CD14-positive monocyte (primary cell): ENCODE measurements around the gene ZNF784. TPM values are rescaled to one million over a fixed set of nuclear protein-coding genes. Genes with fewer than 3 reads are reported as not detected.
A peak's percentile ranks its signal among the peaks of the same experiment; 100 is the strongest.

Source experiments
- DNase-seq, 3 donors: peaks; one replicate each; pipeline ENCODE4 v3.0.0-alpha.2; 2011 to 2022
- H2AFZ ChIP-seq: 2 replicates; pipeline ENCODE4 v1.6.0; 2012; ENCODE audit warnings: mild to moderate bottlenecking, low read depth, low read length, inconsistent platforms; ENCODE audit not compliant: insufficient read depth, poor library complexity, severe bottlenecking
- H3K27ac ChIP-seq, 2 donors: 1 replicate in 1 of 2; 2 replicates in 1 of 2; pipeline ENCODE4 v1.5.1; 2012 to 2013; ENCODE audit warnings: low read length in 2 of 2, control low read depth in 1 of 2, inconsistent platforms in 1 of 2, low read depth in 1 of 2, mild to moderate bottlenecking in 1 of 2
- H3K27me3 ChIP-seq, 2 donors: one replicate each; pipeline versions ENCODE4 v1.6.0 to v1.6.1; 2011 to 2013; ENCODE audit warnings: low read length in 2 of 2; ENCODE audit not compliant: control insufficient read depth in 2 of 2, insufficient read depth in 2 of 2
- H3K36me3 ChIP-seq, 2 donors: replicated peaks in 1 of 2; 1 replicate in 1 of 2; 2 replicates in 1 of 2; pipeline versions ENCODE4 v1.5.1 to v1.6.1; 2012 to 2013; ENCODE audit warnings: low read length in 2 of 2, control low read depth in 1 of 2, inconsistent platforms in 1 of 2, mild to moderate bottlenecking in 1 of 2; ENCODE audit not compliant: insufficient read depth in 2 of 2, control insufficient read depth in 1 of 2
- H3K4me1 ChIP-seq, 2 donors: 1 replicate in 1 of 2; 2 replicates in 1 of 2; pipeline versions ENCODE4 v1.5.1 to v1.6.1; 2012 to 2013; ENCODE audit warnings: low read length in 2 of 2, control low read depth in 1 of 2, inconsistent platforms in 1 of 2, mild to moderate bottlenecking in 1 of 2, moderate library complexity in 1 of 2; ENCODE audit not compliant: insufficient read depth in 2 of 2, control insufficient read depth in 1 of 2
- H3K4me2 ChIP-seq: replicated peaks from 2 replicates; pipeline ENCODE3; 2012; ENCODE audit warnings: low read length, moderate library complexity, mild to moderate bottlenecking; ENCODE audit not compliant: poor library complexity, severe bottlenecking; ENCODE audit errors: extremely low read depth
- H3K4me3 ChIP-seq, 3 experiments: fragments of 200-600 bp in 1 of 3; sonication (generic) in 1 of 3; replicated peaks in 1 of 3; 1 replicate in 2 of 3; 2 replicates in 1 of 3; pipeline ENCODE4 v1.5.1; 2011 to 2013; ENCODE audit warnings: low read length in 3 of 3, mild to moderate bottlenecking in 3 of 3, control low read depth in 2 of 3, low read depth in 2 of 3, inconsistent platforms in 1 of 3, moderate library complexity in 1 of 3
- H3K79me2 ChIP-seq: 2 replicates; pipeline ENCODE4 v1.6.0; 2012; ENCODE audit warnings: mild to moderate bottlenecking, control low read depth, inconsistent platforms, low read length, moderate library complexity; ENCODE audit not compliant: insufficient read depth
- H3K9ac ChIP-seq: 2 replicates; pipeline ENCODE4 v1.6.0; 2017; ENCODE audit warnings: low read length, mild to moderate bottlenecking; ENCODE audit not compliant: insufficient read depth, poor library complexity, severe bottlenecking
- H3K9me3 ChIP-seq, 2 donors: replicated peaks in 1 of 2; 1 replicate in 1 of 2; 2 replicates in 1 of 2; pipeline versions ENCODE4 v1.5.1 to v1.6.1; 2012 to 2013; ENCODE audit warnings: low read length in 2 of 2, control low read depth in 1 of 2; ENCODE audit not compliant: control insufficient read depth in 1 of 2, insufficient read depth in 1 of 2
- H4K20me1 ChIP-seq: 2 replicates; pipeline ENCODE4 v1.6.0; 2012; ENCODE audit warnings: mild to moderate bottlenecking, low read length, control low read depth, moderate library complexity; ENCODE audit not compliant: insufficient read depth
- H3K27ac Mint-ChIP-seq, 7 donors: one replicate each; pipeline ENCODE4 v1.8.0; 2020; ENCODE audit warnings: mild to moderate bottlenecking in 7 of 7, mixed read lengths in 7 of 7, moderate library complexity in 6 of 7, inconsistent platforms in 2 of 7
- H3K27me3 Mint-ChIP-seq, 3 donors: one replicate each; pipeline ENCODE4 v1.8.0; 2021 to 2022; ENCODE audit warnings: low read depth in 3 of 3, mild to moderate bottlenecking in 3 of 3, mixed read lengths in 3 of 3, moderate library complexity in 3 of 3, inconsistent platforms in 1 of 3
- H3K36me3 Mint-ChIP-seq, 2 donors: one replicate each; pipeline ENCODE4 v1.8.0; 2020; ENCODE audit warnings: mixed read lengths in 2 of 2, inconsistent platforms in 1 of 2, mild to moderate bottlenecking in 1 of 2
- H3K4me1 Mint-ChIP-seq: one replicate; pipeline ENCODE4 v1.8.0; 2020; ENCODE audit warnings: mild to moderate bottlenecking, mixed read lengths
- H3K4me3 Mint-ChIP-seq, 2 donors: one replicate each; pipeline ENCODE4 v1.8.0; 2020; ENCODE audit warnings: mild to moderate bottlenecking in 2 of 2, mixed read lengths in 2 of 2, moderate library complexity in 1 of 2
- H3K9me3 Mint-ChIP-seq, 7 donors: one replicate each; pipeline ENCODE4 v1.8.0; 2020 to 2022; ENCODE audit warnings: mixed read lengths in 7 of 7, mild to moderate bottlenecking in 6 of 7, moderate library complexity in 6 of 7, inconsistent platforms in 2 of 7
- WGBS: methylation state at CpG from one replicate; pipeline ENCODE4 v1.1.5; 2013; ENCODE audit warnings: missing lambda C conversion rate; ENCODE audit not compliant: insufficient coverage; 5-methylcytosine and 5-hydroxymethylcytosine counted together
- intact Hi-C, 2 donors: fragments of 100-400 bp; cut with micrococcal nuclease; formaldehyde crosslinking; loops; one replicate each; pipeline versions ENCODE4 v1.15.0 to v1.15.1; 2023
- polyA plus RNA-seq, 3 donors: library from polyadenylated mRNA; depleted of rRNA in 1 of 3; unstranded in 2 of 3; stranded (reverse) in 1 of 3; fragments of 300-500 nt in 2 of 3; fragments of >200 nt in 1 of 3; fragmentation: Illumina TruSeq in 2 of 3; gene quantifications; 1 replicate in 2 of 3; 2 replicates in 1 of 3; pipeline ENCODE4 v1.2.3, GENCODE V29; 2012 to 2021
- TF ChIP-seq, protein P1 (sequence below): fragments of 200-600 bp; IDR thresholded peaks from one replicate; pipeline ENCODE4 v1.8.0; 2022; ENCODE audit warnings: antibody characterized with exemption, mild to moderate bottlenecking

Gene ZNF784
- polyA plus RNA-seq, 3 donors = 1.5 to 5.5 (median 2.4) TPM

DNA sequence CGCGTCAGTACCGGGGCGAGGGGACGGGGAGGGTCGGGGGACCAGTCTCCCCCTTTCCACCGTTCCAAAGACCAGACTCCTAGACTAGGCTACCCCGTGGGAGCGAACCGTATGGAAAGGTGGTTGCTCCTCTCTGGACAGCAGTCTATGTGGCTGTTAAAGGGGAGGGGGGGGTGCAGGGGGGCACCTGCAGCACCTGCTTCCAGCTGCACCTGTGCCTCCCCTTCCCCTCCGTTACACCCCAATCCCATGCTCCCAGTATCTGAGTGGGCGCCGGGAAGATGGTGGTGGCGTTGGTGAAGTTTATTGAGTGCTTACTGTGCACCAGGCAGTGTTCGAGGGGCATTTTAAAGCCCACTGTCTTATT is 23.7 kb downstream of the ZNF784 start:
- Histone ChIP-seq H3K36me3 (peaks cover 10 to 30% of the 10 kb centered on the region in 2 donors), H3K27me3 (no peaks in the 10 kb centered on the region), H2AFZ (peak overlapping the region; percentile 81), H3K9ac (peak overlapping the region; percentile 86), H3K27ac (peak overlapping the region; percentile 43 to 66), H3K9me3 (peaks cover 0 to 5% of the 10 kb centered on the region in 2 donors), H3K4me1 (peaks cover 25 to 42% of the 10 kb centered on the region in 2 donors), H3K4me2 (peak overlapping the region; percentile 97), H4K20me1 (no peaks in the 10 kb centered on the region), H3K79me2 (peaks cover 42% of the 10 kb centered on the region), H3K4me3 (peak overlapping the region; percentile 60 to 92 (median 84))
- intact Hi-C loops = loop anchor here in 1 of 2 donors (10.0 kb wide), 1 partner anchor 196 kb away; the partner anchor contains the start of gene UBE2S
- no peak for DNase-seq
- Mint-ChIP-seq H3K4me1 (peaks cover 32% of the 10 kb centered on the region), H3K9me3 (peaks cover 3 to 10% (median 7%) of the 10 kb centered on the region in 7 donors), H3K36me3 (peaks cover 14 to 23% of the 10 kb centered on the region in 2 donors), H3K27me3 (no peaks in the 10 kb centered on the region), H3K4me3 (peak overlapping the region; percentile 75 to 82), H3K27ac (peak overlapping the region in 5 of 7 donors; percentile 22 to 58 (median 49))
- TF ChIP-seq, protein P1, sequence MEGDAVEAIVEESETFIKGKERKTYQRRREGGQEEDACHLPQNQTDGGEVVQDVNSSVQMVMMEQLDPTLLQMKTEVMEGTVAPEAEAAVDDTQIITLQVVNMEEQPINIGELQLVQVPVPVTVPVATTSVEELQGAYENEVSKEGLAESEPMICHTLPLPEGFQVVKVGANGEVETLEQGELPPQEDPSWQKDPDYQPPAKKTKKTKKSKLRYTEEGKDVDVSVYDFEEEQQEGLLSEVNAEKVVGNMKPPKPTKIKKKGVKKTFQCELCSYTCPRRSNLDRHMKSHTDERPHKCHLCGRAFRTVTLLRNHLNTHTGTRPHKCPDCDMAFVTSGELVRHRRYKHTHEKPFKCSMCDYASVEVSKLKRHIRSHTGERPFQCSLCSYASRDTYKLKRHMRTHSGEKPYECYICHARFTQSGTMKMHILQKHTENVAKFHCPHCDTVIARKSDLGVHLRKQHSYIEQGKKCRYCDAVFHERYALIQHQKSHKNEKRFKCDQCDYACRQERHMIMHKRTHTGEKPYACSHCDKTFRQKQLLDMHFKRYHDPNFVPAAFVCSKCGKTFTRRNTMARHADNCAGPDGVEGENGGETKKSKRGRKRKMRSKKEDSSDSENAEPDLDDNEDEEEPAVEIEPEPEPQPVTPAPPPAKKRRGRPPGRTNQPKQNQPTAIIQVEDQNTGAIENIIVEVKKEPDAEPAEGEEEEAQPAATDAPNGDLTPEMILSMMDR = no peak
- WGBS = 0% methylated on average over 5 of the region's 15 CpGs

DNA sequence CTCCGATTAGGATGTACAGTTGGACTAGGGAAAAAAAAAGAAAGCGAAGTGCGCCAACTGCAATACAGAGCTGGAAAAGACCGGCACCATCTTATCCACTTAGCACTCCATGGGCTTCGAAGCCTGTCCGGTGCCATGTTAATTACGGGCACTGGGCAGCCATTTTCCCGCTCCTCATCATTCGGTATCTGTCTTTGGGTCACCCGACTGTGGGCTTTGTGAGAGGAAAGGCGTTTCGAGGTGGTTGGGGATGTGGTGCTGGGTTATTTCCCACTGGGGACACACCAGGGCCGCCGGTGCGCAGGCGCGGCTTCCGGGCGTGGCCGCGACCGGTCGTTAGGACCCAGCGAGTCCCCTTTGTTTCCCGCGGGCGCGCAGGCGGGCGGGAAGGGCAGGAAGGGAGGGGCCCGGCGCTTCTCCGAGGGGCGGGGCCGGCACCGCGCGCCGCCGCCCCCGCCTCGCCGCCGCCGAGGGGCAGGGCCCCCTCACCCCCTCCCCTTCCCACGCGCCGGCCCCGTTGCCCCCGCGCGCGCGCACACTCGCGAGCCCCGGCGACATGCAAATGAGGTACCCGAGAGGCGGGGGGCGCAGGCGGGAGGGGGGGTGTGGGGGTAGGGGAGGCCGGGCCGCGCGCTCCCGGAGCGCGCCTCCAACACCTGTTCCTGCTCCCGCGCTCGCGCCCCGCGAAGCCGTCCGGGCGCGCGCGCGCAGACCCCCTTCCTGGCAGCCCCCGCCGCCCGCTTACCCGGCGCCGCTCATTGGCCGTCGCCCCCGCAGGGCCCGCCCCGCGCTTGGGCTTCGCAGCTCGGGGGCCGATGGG is 24.3 kb downstream of the ZNF784 start, which contains the start of gene ZNF524:
Gene ZNF524, plus strand, starts transcription at position 447 of the 820 bp plus-strand sequence. CDS start 1,825 bp downstream, outside the sequence.
- Mint-ChIP-seq H3K36me3 (peaks cover 20 to 29% of the 10 kb centered on the region in 2 donors), H3K9me3 (peaks cover 6 to 16% (median 11%) of the 10 kb centered on the region in 7 donors), H3K27me3 (no peaks in the 10 kb centered on the region), H3K4me3 (peak within 1 kb of the TSS; percentile 95 to 100), H3K27ac (peak within 1 kb of the TSS; percentile 91 to 99 (median 97)), H3K4me1 (peaks cover 32% of the 10 kb centered on the region)
- intact Hi-C loops = loop anchor here (1.0 to 10.0 kb wide), 4 partner anchors 13 to 195 kb away; partner anchors contain the start of genes UBE2S (in 1 of the 2) and ZNF784 (in 1 of the 2)
- Histone ChIP-seq H2AFZ (peak within 1 kb of the TSS; percentile 81), H3K36me3 (peaks cover 16 to 36% of the 10 kb centered on the region in 2 donors), H3K9me3 (peaks cover 0 to 10% of the 10 kb centered on the region in 2 donors), H3K27me3 (no peaks in the 10 kb centered on the region), H3K9ac (peak within 1 kb of the TSS; percentile 86), H3K79me2 (peaks cover 41% of the 10 kb centered on the region), H4K20me1 (no peaks in the 10 kb centered on the region), H3K4me2 (peak within 1 kb of the TSS; percentile 97), H3K27ac (peak within 1 kb of the TSS; percentile 78 to 90), H3K4me3 (peak within 1 kb of the TSS; percentile 69 to 92 (median 84)), H3K4me1 (peaks cover 25 to 42% of the 10 kb centered on the region in 2 donors)
- DNase-seq = peak in 2 of 3 donors; percentile 86 to 87
- WGBS = 0% methylated on average over 52 of the region's 97 CpGs
- TF ChIP-seq, protein P1 = no peak
